NT2/D1 (cell line): ENCODE data around the gene C11orf52.
"Not testable (repeated sequence)": the region's sequence is repeated elsewhere in the genome, so short reads cannot be mapped to it uniquely, and the experiment has no call there.

Source experiments
- DNase-seq: peaks from one replicate; pipeline ENCODE4 v3.0.0-alpha.2; 2011; ENCODE audit warnings: low read depth, low spot score
- H3K27me3 ChIP-seq: 2 replicates; pipeline ENCODE4 v1.6.0; 2011; ENCODE audit warnings: mild to moderate bottlenecking; ENCODE audit not compliant: insufficient read length, insufficient read depth
- H3K36me3 ChIP-seq: 2 replicates; pipeline ENCODE4 v1.6.1; 2011; ENCODE audit warnings: mild to moderate bottlenecking, low read length, mixed read lengths; ENCODE audit not compliant: insufficient read depth, insufficient read length
- H3K4me1 ChIP-seq: 2 replicates; pipeline ENCODE4 v1.5.1; 2011; ENCODE audit not compliant: insufficient read depth, insufficient read length
- H3K4me3 ChIP-seq: 2 replicates; pipeline ENCODE4 v1.5.1; 2011; ENCODE audit warnings: low read depth; ENCODE audit not compliant: insufficient read length
- H3K9ac ChIP-seq: 2 replicates; pipeline ENCODE4 v1.6.0; 2011; ENCODE audit warnings: low read depth; ENCODE audit not compliant: insufficient read length
- H3K9me3 ChIP-seq: 2 replicates; pipeline ENCODE4 v1.5.1; 2011; ENCODE audit warnings: mild to moderate bottlenecking, low read length; ENCODE audit not compliant: insufficient read depth
- SUZ12 ChIP-seq: IDR thresholded peaks from 2 replicates; pipeline ENCODE4 v1.6.1; 2011; ENCODE audit not compliant: insufficient read length, insufficient read depth; ENCODE audit errors: extremely low read depth
- YY1 ChIP-seq: IDR thresholded peaks from 2 replicates; pipeline ENCODE4 v1.6.1; 2011; ENCODE audit not compliant: insufficient read length, insufficient read depth
- ZNF274 ChIP-seq: IDR thresholded peaks from 2 replicates; pipeline ENCODE4 v1.6.1; 2011; ENCODE audit warnings: mild to moderate bottlenecking, low read depth, low read length

Gene C11orf52

GRCh38 chr11:111923951-111924350 lies 5.2 kb downstream of the C11orf52 start:
- H3K36me3 ChIP-seq, result no peaks in the 10 kb centered on the region
- H3K9me3 ChIP-seq, result no peaks in the 10 kb centered on the region
- TF ChIP-seq SUZ12 (no peak), YY1 (no peak), ZNF274 (no peak)
- H3K4me1 ChIP-seq, result no peaks in the 10 kb centered on the region
- no peak for DNase-seq
- H3K9ac ChIP-seq, result no peak overlapping the region
- no peak overlapping the region for H3K4me3 ChIP-seq
- H3K27me3 ChIP-seq, result no peaks in the 10 kb centered on the region

GRCh38 chr11:111925953-111926352 lies 7.2 kb downstream of the C11orf52 start:
- no peaks in the 10 kb centered on the region for H3K36me3 ChIP-seq
- H3K27me3 ChIP-seq, result no peaks in the 10 kb centered on the region
- H3K4me3 ChIP-seq, result peak overlapping the region; percentile 43
- no peak for DNase-seq
- TF ChIP-seq YY1, result no peak
- TF ChIP-seq ZNF274, result no peak
- TF ChIP-seq SUZ12, result no peak
- peak overlapping the region; percentile 77 for H3K9ac ChIP-seq
- H3K4me1 ChIP-seq, result no peaks in the 10 kb centered on the region
- no peaks in the 10 kb centered on the region for H3K9me3 ChIP-seq

- peak overlapping the region; percentile 77 for H3K9ac ChIP-seq
- H3K27me3 ChIP-seq, result no peaks in the 10 kb centered on the region
- H3K9me3 ChIP-seq, result no peaks in the 10 kb centered on the region
- H3K4me3 ChIP-seq, result peak overlapping the region; percentile 43
- TF ChIP-seq YY1 (no peak), ZNF274 (no peak), SUZ12 (no peak)
- H3K4me1 ChIP-seq, result no peaks in the 10 kb centered on the region
- no peaks in the 10 kb centered on the region for H3K36me3 ChIP-seq
- peak; percentile 94 for DNase-seq
Measured at GRCh38 chr11:111926505-111927391, 8.0 kb downstream of the C11orf52 start.

GRCh38 chr11:111930472-111930871 lies 11.8 kb downstream of the C11orf52 start:
- Histone ChIP-seq H3K27me3 (no peaks in the 10 kb centered on the region), H3K4me1 (no peaks in the 10 kb centered on the region), H3K9ac (no peak overlapping the region), H3K4me3 (no peak overlapping the region), H3K9me3 (no peaks in the 10 kb centered on the region), H3K36me3 (no peaks in the 10 kb centered on the region)
- no peak for DNase-seq
- no peak for TF ChIP-seq ZNF274
- no peak for TF ChIP-seq SUZ12
- no peak for TF ChIP-seq YY1

GRCh38 chr11:111932611-111932950 lies 13.9 kb downstream of the C11orf52 start:
- Histone ChIP-seq H3K27me3 (no peaks in the 10 kb centered on the region), H3K9me3 (no peaks in the 10 kb centered on the region), H3K4me3 (no peak overlapping the region), H3K36me3 (no peaks in the 10 kb centered on the region), H3K9ac (no peak overlapping the region), H3K4me1 (no peaks in the 10 kb centered on the region)
- no peak for DNase-seq
- no peak for TF ChIP-seq SUZ12
- TF ChIP-seq YY1, result no peak
- TF ChIP-seq ZNF274, result no peak

- not testable (repeated sequence) for DNase-seq, H3K36me3 ChIP-seq, H3K9ac ChIP-seq, H3K9me3 ChIP-seq, H3K27me3 ChIP-seq, H3K4me1 ChIP-seq, H3K4me3 ChIP-seq
Measured at GRCh38 chr11:111933176-111933575, 14.5 kb downstream of the C11orf52 start.

GRCh38 chr11:111933872-111934271 lies 15.2 kb downstream of the C11orf52 start:
- no peak for DNase-seq
- Histone ChIP-seq H3K9me3 (no peaks in the 10 kb centered on the region), H3K4me3 (no peak overlapping the region), H3K9ac (no peak overlapping the region), H3K27me3 (no peaks in the 10 kb centered on the region), H3K4me1 (no peaks in the 10 kb centered on the region), H3K36me3 (no peaks in the 10 kb centered on the region)
- TF ChIP-seq SUZ12, result no peak
- TF ChIP-seq ZNF274, result no peak
- TF ChIP-seq YY1, result no peak
